ENCODE results near the gene RABL6. TPM values are rescaled to one million over a fixed set of nuclear protein-coding genes. Genes with fewer than 3 reads are reported as not detected.

RABL6 gene
- total and polyA plus RNA-seq, 2 donors (not counting 1 experiment from before 2014, with no cell fraction given) = 36.8 to 59.6 TPM

- Histone ChIP-seq H3K27ac (ENCODE audit: insufficient read depth, low read length) (no peak overlapping the region), H3K9me3 (ENCODE audit: control insufficient read depth, insufficient read depth, low read depth, low read length) (no peaks in the 10 kb centered on the region), H3K9ac (ENCODE audit: insufficient read depth, low read length) (no peak overlapping the region), H3K4me3 (replicated peaks in 1 of 4; ENCODE audit: control extremely low read depth in 1 of 4, insufficient read depth in 1 of 4, low read depth in 3 of 4, low read length in 4 of 4) (no peak overlapping the region), H3K79me2 (ENCODE audit: control insufficient read depth, insufficient read depth, low read length) (peaks cover 35% of the 10 kb centered on the region), H3K27me3 (ENCODE audit: control insufficient read depth, insufficient read depth, low read length) (no peaks in the 10 kb centered on the region), H3K4me2 (ENCODE audit: extremely low read depth, insufficient read depth, low read length) (no peak overlapping the region), H2AFZ (ENCODE audit: low read length) (no peak overlapping the region), H3K36me3 (ENCODE audit: control insufficient read depth, insufficient read depth, low read length) (peaks cover 5% of the 10 kb centered on the region), H4K20me1 (ENCODE audit: control insufficient read depth, extremely low read depth, insufficient read depth, low read length) (no peaks in the 10 kb centered on the region), H3K4me1 (ENCODE audit: control insufficient read depth, extremely low read depth, insufficient read depth, low read length) (no peaks in the 10 kb centered on the region)
- TF ChIP-seq, protein P1, sequence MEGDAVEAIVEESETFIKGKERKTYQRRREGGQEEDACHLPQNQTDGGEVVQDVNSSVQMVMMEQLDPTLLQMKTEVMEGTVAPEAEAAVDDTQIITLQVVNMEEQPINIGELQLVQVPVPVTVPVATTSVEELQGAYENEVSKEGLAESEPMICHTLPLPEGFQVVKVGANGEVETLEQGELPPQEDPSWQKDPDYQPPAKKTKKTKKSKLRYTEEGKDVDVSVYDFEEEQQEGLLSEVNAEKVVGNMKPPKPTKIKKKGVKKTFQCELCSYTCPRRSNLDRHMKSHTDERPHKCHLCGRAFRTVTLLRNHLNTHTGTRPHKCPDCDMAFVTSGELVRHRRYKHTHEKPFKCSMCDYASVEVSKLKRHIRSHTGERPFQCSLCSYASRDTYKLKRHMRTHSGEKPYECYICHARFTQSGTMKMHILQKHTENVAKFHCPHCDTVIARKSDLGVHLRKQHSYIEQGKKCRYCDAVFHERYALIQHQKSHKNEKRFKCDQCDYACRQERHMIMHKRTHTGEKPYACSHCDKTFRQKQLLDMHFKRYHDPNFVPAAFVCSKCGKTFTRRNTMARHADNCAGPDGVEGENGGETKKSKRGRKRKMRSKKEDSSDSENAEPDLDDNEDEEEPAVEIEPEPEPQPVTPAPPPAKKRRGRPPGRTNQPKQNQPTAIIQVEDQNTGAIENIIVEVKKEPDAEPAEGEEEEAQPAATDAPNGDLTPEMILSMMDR (conservative IDR thresholded peaks at IDR 0.05 in 1 of 2, IDR thresholded peaks at IDR 0.05 in 1 of 2; ENCODE audit: low read depth in 1 of 2, low read length in 2 of 2) = no peak
- no peak for TF ChIP-seq EZH2 (IDR thresholded peaks at IDR 0.05; ENCODE audit: low read length, missing control alignments)
- no peak for DNase-seq (ENCODE audit: low read depth in 2 of 2)
Measured at GRCh38 chr9:136889858-136890257, 82.1 kb downstream of the RABL6 start.

DNA sequence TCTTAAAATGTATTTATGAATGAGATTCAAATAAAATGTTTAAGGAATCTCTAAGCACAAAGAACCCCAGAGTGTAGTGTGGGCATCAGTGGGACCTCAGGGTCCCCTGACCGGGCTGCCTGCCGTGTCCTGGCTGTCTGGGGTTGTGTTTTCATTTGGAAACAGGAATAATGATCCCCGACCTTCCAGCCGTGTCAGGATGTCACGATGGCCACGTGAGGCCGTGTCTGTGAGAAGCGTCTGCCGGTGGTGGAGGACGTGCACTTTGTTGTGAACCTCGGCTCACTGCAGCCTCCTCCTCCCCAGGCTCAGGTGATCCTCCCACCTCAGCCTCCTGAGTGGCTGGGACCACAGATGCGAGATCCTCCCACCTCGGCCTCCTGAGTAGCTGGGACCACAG is 82.9 kb downstream of the RABL6 start:
- H3K9ac ChIP-seq (ENCODE audit: insufficient read depth, low read length) = no peak overlapping the region
- no peak overlapping the region for H3K4me3 ChIP-seq (replicated peaks in 1 of 4; ENCODE audit: control extremely low read depth in 1 of 4, insufficient read depth in 1 of 4, low read depth in 3 of 4, low read length in 4 of 4)
- peaks cover 39% of the 10 kb centered on the region for H3K79me2 ChIP-seq (ENCODE audit: control insufficient read depth, insufficient read depth, low read length)
- no peak overlapping the region for H2AFZ ChIP-seq (ENCODE audit: low read length)
- TF ChIP-seq, protein P1 (conservative IDR thresholded peaks at IDR 0.05 in 1 of 2, IDR thresholded peaks at IDR 0.05 in 1 of 2; ENCODE audit: low read depth in 1 of 2, low read length in 2 of 2) = no peak
- no peak for TF ChIP-seq EZH2 (IDR thresholded peaks at IDR 0.05; ENCODE audit: low read length, missing control alignments)
- no peak for DNase-seq (ENCODE audit: low read depth in 2 of 2)
- H3K36me3 ChIP-seq (ENCODE audit: control insufficient read depth, insufficient read depth, low read length) = peaks cover 5% of the 10 kb centered on the region
- no peaks in the 10 kb centered on the region for H3K9me3 ChIP-seq (ENCODE audit: control insufficient read depth, insufficient read depth, low read depth, low read length)
- no peaks in the 10 kb centered on the region for H3K4me1 ChIP-seq (ENCODE audit: control insufficient read depth, extremely low read depth, insufficient read depth, low read length)
- no peak overlapping the region for H3K4me2 ChIP-seq (ENCODE audit: extremely low read depth, insufficient read depth, low read length)
- H4K20me1 ChIP-seq (ENCODE audit: control insufficient read depth, extremely low read depth, insufficient read depth, low read length) = no peaks in the 10 kb centered on the region
- no peak overlapping the region for H3K27ac ChIP-seq (ENCODE audit: insufficient read depth, low read length)
- H3K27me3 ChIP-seq (ENCODE audit: control insufficient read depth, insufficient read depth, low read length) = no peaks in the 10 kb centered on the region

Other genes with a start within 250 kb of the RABL6 start
- gene EGFL7, start 145.0 kb upstream of the RABL6 start, total RNA-seq = 6.2 and 7.9 TPM in 2 replicates
- gene EGFL7, start 145.0 kb upstream of the RABL6 start, polyA plus RNA-seq = 2.5 and 4.2 TPM in 2 replicates
- gene AGPAT2, start 120.5 kb upstream of the RABL6 start, total RNA-seq = 31.8 and 43.3 TPM in 2 replicates
- gene AGPAT2, start 120.5 kb upstream of the RABL6 start, polyA plus RNA-seq = 24.9 and 25.1 TPM in 2 replicates
- gene DIPK1B, start 95.4 kb upstream of the RABL6 start, total RNA-seq = 0.33 and 0.77 TPM in 2 replicates
- gene DIPK1B, start 95.4 kb upstream of the RABL6 start, polyA plus RNA-seq = 0.16 and 0.34 TPM in 2 replicates
- gene LCN10, start 65.0 kb upstream of the RABL6 start, total RNA-seq = not detected in 2 replicates
- gene LCN10, start 65.0 kb upstream of the RABL6 start, polyA plus RNA-seq = not detected in 2 replicates
- not detected in 2 replicates for gene LCN6, start 59.4 kb upstream of the RABL6 start, total RNA-seq
- not detected in 2 replicates for gene LCN6, start 59.4 kb upstream of the RABL6 start, polyA plus RNA-seq
- gene LCN8, start 49.7 kb upstream of the RABL6 start, total RNA-seq = not detected in 2 replicates
- gene LCN8, start 49.7 kb upstream of the RABL6 start, polyA plus RNA-seq = not detected in 2 replicates
- not detected in 2 replicates for gene LCN15, start 43.4 kb upstream of the RABL6 start, total RNA-seq
- gene LCN15, start 43.4 kb upstream of the RABL6 start, polyA plus RNA-seq = not detected in 2 replicates
- 40.1 and 56.5 TPM in 2 replicates for gene TMEM141, start 16.6 kb upstream of the RABL6 start, total RNA-seq
- 43.3 and 53.4 TPM in 2 replicates for gene TMEM141, start 16.6 kb upstream of the RABL6 start, polyA plus RNA-seq
- 0.99 and 1.0 TPM in 2 replicates for gene CCDC183, start 11.6 kb upstream of the RABL6 start, total RNA-seq
- gene CCDC183, start 11.6 kb upstream of the RABL6 start, polyA plus RNA-seq = 0.05 and 0.35 TPM in 2 replicates
- gene AJM1, start 34.5 kb downstream of the RABL6 start, total RNA-seq = 1.7 and 1.8 TPM in 2 replicates
- gene AJM1, start 34.5 kb downstream of the RABL6 start, polyA plus RNA-seq = 0.15 and 0.19 TPM in 2 replicates
- gene PHPT1, start 41.5 kb downstream of the RABL6 start, total RNA-seq = 175 and 190 TPM in 2 replicates
- gene PHPT1, start 41.5 kb downstream of the RABL6 start, polyA plus RNA-seq = 99.6 and 108 TPM in 2 replicates
- gene MAMDC4, start 44.4 kb downstream of the RABL6 start, total RNA-seq = 3.3 and 4.6 TPM in 2 replicates
- 0.30 and 0.37 TPM in 2 replicates for gene MAMDC4, start 44.4 kb downstream of the RABL6 start, polyA plus RNA-seq
- gene EDF1, start 58.4 kb downstream of the RABL6 start, total RNA-seq = 279 and 317 TPM in 2 replicates
- gene EDF1, start 58.4 kb downstream of the RABL6 start, polyA plus RNA-seq = 309 and 387 TPM in 2 replicates
- gene TRAF2, start 78.6 kb downstream of the RABL6 start, total RNA-seq = 8.0 and 8.4 TPM in 2 replicates
- gene TRAF2, start 78.6 kb downstream of the RABL6 start, polyA plus RNA-seq = 3.7 and 4.3 TPM in 2 replicates
- 136 and 166 TPM in 2 replicates for gene FBXW5, start 136.8 kb downstream of the RABL6 start, total RNA-seq
- gene FBXW5, start 136.8 kb downstream of the RABL6 start, polyA plus RNA-seq = 31.3 and 39.9 TPM in 2 replicates
- 1.2 TPM in 1 of 2 replicates, not detected in the other for gene C8G, start 137.3 kb downstream of the RABL6 start, total RNA-seq
- gene C8G, start 137.3 kb downstream of the RABL6 start, polyA plus RNA-seq = 0.40 TPM in 1 of 2 replicates, not detected in the other
- 0.17 TPM in 1 of 2 replicates, not detected in the other for gene LCN12, start 144.3 kb downstream of the RABL6 start, total RNA-seq
- gene LCN12, start 144.3 kb downstream of the RABL6 start, polyA plus RNA-seq = 0.02 TPM in 1 of 2 replicates, not detected in the other
- 89.9 and 90.3 TPM in 2 replicates for gene PTGDS, start 169.6 kb downstream of the RABL6 start, total RNA-seq
- gene PTGDS, start 169.6 kb downstream of the RABL6 start, polyA plus RNA-seq = 2.0 and 4.9 TPM in 2 replicates
- gene LCNL1, start 175.0 kb downstream of the RABL6 start, total RNA-seq = 3.3 and 6.3 TPM in 2 replicates
- 0.75 and 1.4 TPM in 2 replicates for gene LCNL1, start 175.0 kb downstream of the RABL6 start, polyA plus RNA-seq
- gene PAXX, start 184.5 kb downstream of the RABL6 start, total RNA-seq = 13.7 and 14.9 TPM in 2 replicates
- gene PAXX, start 184.5 kb downstream of the RABL6 start, polyA plus RNA-seq = 6.1 and 9.9 TPM in 2 replicates
- 1.3 and 3.5 TPM in 2 replicates for gene CLIC3, start 188.6 kb downstream of the RABL6 start, total RNA-seq
- 0.98 and 1.5 TPM in 2 replicates for gene CLIC3, start 188.6 kb downstream of the RABL6 start, polyA plus RNA-seq
- 13.9 and 21.8 TPM in 2 replicates for gene ABCA2, start 220.3 kb downstream of the RABL6 start, total RNA-seq
- gene ABCA2, start 220.3 kb downstream of the RABL6 start, polyA plus RNA-seq = 8.5 and 13.4 TPM in 2 replicates
- gene FUT7, start 224.1 kb downstream of the RABL6 start, total RNA-seq = not detected in 2 replicates
- gene FUT7, start 224.1 kb downstream of the RABL6 start, polyA plus RNA-seq = not detected in 2 replicates
- gene NPDC1, start 238.2 kb downstream of the RABL6 start, total RNA-seq = 10.5 and 15.7 TPM in 2 replicates
- 9.0 and 12.1 TPM in 2 replicates for gene NPDC1, start 238.2 kb downstream of the RABL6 start, polyA plus RNA-seq
- gene ENTPD2, start 246.1 kb downstream of the RABL6 start, total RNA-seq = under 0.01 TPM in 2 replicates
- not detected in 2 replicates for gene ENTPD2, start 246.1 kb downstream of the RABL6 start, polyA plus RNA-seq